ENCODE data around the gene QKI.
"Not testable (repeated sequence)": the region's sequence is repeated elsewhere in the genome, so short reads cannot be mapped to it uniquely, and the experiment has no call there.

QKI gene

DNA sequence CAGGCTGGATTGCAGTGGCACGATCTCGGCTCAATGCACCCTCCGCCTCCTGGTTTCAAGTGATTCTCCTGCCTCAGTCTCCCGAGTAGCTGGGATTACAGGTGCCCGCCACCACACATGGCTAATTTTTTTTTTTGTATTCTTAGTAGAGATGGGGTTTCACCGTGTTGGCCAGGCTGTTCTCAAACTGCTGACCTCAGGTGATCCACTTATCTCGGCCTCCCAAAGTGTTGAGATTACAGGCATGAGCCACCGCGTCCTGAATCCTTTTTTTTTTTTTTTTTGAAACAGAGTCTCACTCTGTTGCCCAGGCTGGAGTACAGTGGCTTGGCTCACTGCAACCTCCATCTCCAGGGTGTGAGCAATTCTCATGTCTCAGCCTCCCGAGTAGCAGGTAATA, 24.9 kb downstream of the QKI start:
- not testable (repeated sequence) for DNase-seq (ENCODE audit: low spot score)

DNA sequence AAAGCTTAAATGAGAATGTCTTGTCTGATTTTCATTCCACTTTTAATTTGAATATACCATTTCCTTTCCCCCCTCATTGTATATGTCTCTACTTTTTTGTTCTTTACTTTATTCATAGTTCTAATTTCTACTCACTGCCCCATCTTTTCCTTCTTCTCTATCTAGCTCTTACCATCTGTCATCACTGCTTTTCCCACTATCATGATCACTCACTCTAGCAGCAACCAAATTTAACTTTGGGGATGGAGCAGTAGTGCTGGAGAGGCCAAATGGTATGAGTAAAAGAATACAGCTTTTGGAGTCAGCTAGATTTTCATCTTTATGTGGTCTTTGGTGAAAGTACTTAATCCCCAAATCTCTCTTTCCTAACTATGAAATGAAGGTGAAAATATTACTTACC, 25.5 kb downstream of the QKI start:
- DNase-seq (ENCODE audit: low spot score) = no peak

DNA sequence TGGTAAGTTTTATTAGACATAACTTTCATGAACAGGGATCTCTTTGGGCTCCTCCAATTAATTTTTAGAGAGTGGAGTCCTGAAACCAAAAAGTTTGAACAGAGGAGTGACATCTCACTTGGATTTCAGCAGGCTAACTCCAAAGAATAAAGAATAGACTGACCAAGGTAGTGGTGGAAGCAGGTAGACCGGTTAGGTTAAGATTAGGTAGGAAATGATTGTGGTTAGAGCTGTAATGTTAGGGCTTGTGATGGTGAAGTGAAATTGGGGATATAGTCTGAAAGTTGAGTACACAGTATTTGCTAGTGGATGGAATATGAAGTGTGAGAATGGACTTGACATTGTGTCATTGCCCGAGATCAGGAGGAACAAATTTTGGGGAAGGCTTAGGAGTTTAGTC, 27.8 kb downstream of the QKI start:
- no peak for DNase-seq (ENCODE audit: low spot score)

DNA sequence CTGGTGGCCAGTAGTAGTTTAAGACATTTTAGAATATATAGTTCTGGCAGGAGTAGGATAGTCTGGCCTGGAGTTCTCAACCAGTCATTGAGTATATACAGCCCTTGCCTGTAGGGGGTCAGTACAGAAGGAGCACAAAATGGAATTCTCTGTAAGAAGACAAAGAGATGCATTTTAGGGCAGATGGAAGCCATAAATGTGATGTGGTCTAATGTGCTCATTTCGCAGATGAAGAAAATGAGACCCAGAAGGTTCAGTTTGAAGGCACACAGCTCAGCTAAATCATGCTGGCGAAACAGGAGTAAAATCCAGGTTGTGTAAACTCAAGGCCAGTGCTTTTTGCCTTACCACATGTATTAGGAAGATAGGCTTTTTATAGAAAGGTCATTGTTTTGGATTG, 29.6 kb downstream of the QKI start:
- no peak for DNase-seq (ENCODE audit: low spot score)

DNA sequence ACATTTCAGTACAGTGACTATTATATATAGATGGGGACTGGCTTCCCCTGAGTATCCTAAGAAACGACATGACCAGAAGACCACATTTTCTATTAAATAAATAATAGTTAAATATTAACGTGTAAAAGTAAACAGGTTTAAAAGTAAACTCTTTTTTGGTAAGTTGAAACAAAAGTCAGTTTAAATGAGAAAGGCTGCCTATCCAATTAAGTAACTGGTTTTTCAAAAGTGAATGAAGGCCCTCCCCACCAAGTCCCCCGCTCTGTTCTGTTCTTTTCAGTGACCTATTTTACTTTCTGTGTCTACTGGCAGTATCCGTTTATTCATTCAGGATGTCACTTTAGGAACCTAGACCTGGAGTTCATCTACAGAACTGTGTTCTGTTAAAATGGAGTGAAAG, 32.0 kb downstream of the QKI start:
- DNase-seq (ENCODE audit: low spot score) = no peak

GRCh38 chr6:163449076-163449475, 34.6 kb downstream of the QKI start:
- DNase-seq (ENCODE audit: low spot score) = no peak

- DNase-seq (ENCODE audit: low spot score) = no peak
These were observed 39.9 kb downstream of the QKI start for GRCh38 chr6:163454425-163454824.

DNA sequence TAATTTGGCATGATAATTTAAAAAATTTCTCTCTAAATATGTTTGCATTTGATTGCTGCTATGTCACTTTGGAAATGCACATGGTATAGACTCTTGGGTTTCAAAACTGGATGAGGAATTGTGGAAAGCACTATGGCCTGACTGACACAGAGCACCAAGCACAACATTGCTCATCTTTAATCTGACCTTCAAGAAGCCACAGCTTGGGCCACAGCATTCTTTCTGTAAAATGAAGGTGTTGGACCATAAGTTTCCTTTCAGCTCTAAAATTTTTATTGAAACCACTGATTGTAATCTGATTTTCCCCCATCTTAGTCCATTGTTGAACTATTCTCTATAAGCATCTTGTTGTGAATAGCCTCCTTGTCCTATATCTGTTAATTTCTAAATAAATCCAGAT, 41.0 kb downstream of the QKI start:
- DNase-seq (ENCODE audit: low spot score) = no peak

DNA sequence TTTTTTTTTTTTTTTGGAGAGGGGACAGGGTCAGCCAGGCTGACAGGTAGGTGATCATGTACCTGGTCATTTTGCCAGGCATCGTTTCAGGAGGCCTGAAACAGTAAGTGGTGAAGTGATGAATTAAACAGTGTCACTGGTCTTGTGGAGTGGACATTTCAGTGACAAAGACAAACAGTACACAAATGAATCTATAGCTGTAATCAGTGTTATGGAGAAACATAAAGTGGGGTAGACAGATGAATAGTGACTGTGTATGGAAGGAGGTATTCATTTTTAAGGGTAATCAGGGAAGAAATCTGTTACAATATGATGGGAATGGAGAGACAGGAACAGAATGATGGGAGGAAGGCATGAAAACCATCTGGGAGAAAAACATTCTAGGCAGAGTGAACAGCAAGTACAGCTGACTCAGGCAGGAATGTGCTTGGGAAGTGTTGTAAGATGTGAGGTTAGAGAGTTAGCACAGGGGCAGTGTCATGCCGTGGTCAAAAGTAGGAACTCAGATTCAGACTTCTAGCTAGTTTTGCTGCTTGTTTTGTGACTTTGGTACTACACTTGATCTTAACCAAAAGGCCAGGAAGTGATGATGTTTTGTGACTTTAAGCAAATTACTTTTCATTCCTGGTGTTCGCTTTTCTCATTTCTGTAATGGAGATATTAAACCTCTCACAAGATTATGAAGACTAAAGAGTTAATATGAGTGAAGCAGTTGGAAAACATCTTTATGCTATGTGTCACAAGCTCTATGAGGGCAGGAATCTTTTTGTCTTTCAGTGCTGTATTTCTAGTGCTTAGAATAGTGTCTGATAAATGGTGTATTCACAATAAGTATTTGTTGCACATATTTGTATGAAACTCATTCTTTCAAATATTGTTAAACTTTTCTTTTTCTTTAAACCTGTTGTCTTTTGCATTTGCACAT, 43.4 kb downstream of the QKI start:
- DNase-seq (ENCODE audit: low spot score) = no peak

DNA sequence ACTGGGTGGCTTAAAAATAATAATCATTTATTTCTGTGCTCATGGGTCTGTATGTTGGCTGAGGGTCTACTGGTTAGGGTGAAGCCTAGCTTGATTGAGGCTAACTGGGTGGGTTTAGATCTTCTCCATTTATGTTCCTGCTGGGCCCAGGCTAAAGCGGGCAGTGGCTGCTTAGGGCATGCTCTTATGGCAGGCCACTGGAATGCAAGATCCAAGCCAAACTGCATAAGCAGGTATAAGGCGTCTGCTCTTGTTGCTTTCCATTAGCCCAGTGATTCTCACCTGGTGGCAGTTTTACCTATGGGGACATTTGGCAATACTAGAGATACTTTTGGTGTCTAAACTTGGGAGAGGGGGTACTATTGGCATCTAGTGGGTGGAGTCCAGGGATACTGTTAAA, 44.5 kb downstream of the QKI start:
- DNase-seq (ENCODE audit: low spot score) = no peak

- no peak for DNase-seq (ENCODE audit: low spot score)
These were observed 45.0 kb downstream of the QKI start for GRCh38 chr6:163459536-163459935.

GRCh38 chr6:163460307-163460782, 45.8 kb downstream of the QKI start:
- DNase-seq (ENCODE audit: low spot score) = no peak

GRCh38 chr6:163461696-163462095, 47.2 kb downstream of the QKI start:
- DNase-seq (ENCODE audit: low spot score) = no peak

- DNase-seq (ENCODE audit: low spot score) = no peak
These were observed 48.7 kb downstream of the QKI start for GRCh38 chr6:163463180-163463579.

DNA sequence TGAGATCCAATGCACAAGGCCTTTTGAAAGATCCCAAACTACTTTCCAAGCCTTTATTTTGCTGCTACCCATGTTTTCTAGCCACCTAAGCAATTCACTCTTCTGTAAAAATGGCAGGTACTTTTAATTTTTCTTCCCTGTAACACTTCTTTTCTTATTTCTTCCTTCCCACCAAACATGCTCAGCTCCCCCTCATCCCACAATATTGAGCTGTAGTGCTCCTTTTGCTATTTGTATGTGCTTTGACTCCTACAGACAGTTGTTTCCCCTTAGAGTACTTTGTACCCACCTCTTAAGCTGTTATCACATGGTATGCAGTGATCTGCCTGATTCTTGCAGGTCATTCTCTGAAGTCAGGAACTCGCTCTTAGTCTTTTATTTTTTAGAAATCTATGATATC, 49.3 kb downstream of the QKI start:
- DNase-seq (ENCODE audit: low spot score) = no peak

DNA sequence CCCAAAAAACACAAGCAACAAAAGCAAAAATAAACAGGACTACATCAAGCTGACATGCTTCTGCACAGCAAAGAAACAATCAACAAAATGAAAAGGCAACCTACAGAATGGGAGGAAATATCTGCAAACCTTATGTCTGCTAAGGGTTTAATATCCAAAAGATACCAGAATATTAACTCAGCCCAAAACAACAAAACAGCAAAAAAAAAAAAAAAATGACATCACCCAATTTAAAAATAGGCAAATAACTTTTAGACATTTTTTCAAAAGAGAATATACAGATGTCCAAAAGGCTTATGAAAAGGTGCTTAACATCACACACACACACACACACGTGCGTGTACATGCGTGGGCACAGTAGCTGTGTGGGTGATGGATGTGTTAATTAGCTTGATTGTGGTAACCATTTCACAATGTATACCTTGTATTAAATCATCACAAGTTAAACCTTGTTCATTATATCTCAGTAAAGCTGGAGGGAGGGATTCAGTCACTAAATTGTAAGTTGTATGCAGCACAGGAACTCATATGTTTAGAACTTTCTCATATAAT, 52.4 kb downstream of the QKI start:
- no peak for DNase-seq (ENCODE audit: low spot score)

GRCh38 chr6:163468738-163469137, 54.2 kb downstream of the QKI start:
- DNase-seq (ENCODE audit: low spot score) = no peak

DNA sequence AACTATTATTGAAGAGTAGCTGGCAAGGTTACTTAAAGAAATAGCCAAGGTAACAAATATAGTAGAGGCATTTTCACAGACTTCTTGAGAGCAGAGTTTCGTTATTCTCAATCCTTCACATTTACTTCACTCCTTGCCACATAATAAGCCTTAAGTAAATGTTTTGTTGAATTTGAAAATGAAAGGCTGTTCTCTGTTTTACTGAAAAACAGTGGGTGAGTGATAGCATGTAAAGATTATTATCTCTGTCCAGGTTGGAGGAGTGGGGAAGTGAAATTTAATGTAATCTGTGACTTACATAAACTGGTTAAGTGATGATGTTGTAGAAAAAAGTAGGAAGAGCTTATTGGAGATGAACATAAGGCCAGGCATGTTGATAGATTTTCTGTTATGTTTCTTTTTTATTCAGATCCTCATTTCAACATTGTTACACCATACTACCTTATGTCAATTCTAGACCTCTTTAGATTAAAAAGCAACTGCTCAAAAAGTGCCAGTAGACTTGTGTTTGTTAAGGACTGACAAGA, 55.0 kb downstream of the QKI start:
- DNase-seq (ENCODE audit: low spot score) = no peak

GRCh38 chr6:163470611-163471010, 56.1 kb downstream of the QKI start:
- no peak for DNase-seq (ENCODE audit: low spot score)

DNA sequence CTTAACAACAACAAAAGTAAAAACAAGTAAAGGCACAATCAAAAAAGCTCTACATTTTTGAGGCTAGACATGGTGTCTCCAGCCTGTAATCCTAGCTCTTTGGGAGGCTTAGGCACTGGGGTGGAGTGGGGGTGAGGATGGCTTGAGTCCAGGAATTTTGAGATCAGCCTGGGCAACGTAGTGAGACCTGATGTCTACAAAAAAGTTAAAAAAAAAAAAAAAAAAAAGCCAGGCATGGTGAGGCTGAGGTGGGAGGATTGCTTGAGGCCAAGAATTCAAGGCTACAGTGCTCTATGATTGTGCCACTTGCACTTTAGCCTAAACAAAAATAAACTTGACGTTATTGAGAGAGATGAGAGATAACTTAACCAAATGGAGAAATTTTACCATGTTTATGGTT, 60.1 kb downstream of the QKI start:
- no peak for DNase-seq (ENCODE audit: low spot score)

- DNase-seq (ENCODE audit: low spot score) = not testable (repeated sequence)
These were observed 62.4 kb downstream of the QKI start for GRCh38 chr6:163476946-163477345.

DNA sequence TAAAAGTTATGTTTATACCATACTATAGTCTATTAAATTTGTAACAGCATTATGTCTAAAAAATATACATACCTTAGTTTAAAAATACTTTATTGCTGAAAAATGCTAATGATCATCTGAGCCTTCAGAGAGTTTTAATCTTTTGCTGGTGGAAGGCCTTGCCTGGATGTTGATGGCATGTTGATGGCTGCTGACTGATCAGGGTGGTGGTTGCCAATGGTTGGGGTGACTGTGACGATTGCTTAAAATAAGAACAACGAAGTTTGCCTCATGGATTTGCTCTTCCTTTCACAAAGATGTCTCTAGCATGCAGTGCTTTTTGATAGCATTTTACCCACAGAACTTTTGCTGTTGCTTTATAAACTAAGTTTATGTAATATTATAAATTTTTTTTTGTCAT, 68.6 kb downstream of the QKI start:
- DNase-seq (ENCODE audit: low spot score) = no peak

- no peak for DNase-seq (ENCODE audit: low spot score)
These were observed 70.9 kb downstream of the QKI start for GRCh38 chr6:163485388-163485851.

Data from pons (tissue), 1 donor.